Activated T-cell treated with anti-CD3 and anti-CD28 coated beads for 1 hour (primary cell): ENCODE results near the gene PLSCR5.

Experiments
- DNase-seq: peaks from one replicate; pipeline ENCODE4 v3.0.0-alpha.2; 2020; ENCODE audit warnings: low read depth

Gene PLSCR5

DNA sequence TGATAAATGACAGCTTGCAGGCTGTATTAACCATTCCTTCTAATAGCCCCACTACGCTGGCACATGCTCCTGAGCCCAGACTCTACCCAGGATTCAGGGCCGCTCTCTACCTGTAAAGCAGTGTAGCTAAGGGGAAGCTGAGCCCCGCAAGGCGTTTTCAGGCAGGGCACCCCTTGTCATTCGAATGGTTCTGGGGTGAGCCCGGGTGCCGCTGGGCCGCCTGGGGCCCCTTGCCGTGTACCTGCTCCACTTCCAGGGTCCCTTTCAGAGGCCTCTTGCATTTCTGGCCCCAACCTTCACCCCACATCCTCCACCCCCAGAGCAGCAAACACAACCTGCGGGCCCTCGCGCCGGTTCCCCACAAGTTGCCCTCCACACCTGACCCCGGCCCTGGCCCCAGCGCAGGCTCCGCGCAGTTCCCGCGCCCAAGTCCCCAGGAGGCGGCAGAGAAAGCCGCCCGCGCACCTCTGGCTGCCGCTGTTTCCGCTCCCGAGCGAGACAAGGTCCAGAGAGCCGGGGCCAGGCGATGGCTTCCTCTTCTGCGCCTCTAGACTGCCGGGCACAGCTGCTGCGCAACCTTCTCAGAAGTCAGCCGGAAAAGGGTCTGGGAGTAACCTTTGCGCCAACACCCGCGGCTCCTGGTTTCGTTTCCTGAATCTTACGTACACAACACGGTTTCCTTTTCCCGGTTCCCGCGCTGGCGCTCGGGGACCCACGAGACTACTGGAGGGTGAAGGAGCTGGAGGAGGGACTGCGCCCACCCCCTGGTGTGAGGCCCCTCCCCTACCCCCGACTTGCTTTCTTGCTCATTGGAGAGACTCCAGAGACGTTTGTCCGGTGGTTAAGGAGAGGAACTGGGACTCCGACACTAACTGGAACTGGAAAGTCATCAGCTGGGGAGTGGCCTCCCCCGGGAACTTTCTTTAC lies 60.9 kb downstream of the PLSCR5 start, which contains the start of gene PLSCR1:
Gene PLSCR1 (minus strand): TSS at position 606 of the 927 bp plus-strand sequence. CDS start 8,055 bp downstream, outside the sequence.
- peak; percentile 58 for DNase-seq

DNA sequence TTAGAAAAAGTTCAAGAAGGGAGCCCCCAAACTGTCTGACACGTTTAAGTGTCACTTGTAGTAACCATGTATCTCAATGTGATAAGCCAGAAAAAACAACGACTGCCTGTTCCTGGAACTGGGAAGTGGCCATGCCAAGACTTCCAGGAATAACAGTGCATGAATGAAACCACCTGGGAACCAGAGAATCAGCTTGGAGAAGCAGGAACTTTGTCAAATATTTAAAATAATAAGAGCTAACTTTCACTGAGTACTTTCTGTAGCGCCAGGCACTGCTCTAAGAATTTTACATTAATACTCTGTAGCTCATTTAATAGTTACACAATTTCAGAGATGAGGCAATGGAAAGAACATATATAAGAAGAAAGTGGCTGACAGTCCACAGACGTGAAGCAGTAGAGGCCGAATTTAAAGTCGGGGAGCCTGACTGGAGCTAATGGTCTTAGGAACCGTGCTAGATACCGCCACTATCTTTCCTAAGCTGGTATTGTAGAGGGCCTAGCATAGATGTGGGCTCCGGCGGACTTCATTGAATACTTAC lies 61.6 kb downstream of the PLSCR5 start:
- no peak for DNase-seq

DNA sequence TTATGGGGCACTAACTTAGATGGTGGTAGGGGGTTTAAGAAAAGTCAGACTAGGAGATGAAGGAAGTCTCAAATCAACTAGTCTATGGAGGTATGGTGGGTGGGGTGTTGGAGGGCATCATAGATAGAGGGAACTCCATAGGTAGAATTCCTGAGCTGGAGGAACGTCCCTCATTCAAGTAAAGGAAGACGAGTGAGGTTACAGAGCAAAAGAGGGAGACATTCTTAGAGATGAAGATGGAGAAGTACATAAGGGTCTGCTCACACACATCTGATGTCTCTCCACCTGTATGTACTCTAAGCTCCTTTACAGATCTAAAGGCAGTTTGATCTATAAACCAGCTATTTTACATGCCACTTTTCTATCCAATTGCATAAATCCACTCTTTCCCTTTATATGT lies 62.2 kb downstream of the PLSCR5 start:
- no peak for DNase-seq

DNA sequence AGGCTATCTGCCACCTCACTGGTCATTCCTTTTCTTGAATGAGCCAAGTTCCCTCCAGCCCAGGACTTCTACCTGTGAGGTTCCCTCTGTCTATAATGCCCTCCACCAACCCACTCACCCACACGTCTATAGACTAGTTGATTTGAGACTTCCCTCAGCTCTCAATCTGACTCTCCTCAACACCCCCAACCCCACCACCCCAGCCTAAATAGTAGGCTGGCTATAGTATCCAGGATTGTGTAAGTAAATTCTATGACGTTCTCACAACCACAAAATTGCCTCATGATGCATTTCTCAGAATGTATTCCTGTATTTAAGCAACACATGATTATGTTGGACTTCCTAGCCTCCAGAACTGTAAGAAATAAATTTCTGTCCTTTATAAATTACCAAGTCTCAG lies 63.0 kb downstream of the PLSCR5 start:
- no peak for DNase-seq

DNA sequence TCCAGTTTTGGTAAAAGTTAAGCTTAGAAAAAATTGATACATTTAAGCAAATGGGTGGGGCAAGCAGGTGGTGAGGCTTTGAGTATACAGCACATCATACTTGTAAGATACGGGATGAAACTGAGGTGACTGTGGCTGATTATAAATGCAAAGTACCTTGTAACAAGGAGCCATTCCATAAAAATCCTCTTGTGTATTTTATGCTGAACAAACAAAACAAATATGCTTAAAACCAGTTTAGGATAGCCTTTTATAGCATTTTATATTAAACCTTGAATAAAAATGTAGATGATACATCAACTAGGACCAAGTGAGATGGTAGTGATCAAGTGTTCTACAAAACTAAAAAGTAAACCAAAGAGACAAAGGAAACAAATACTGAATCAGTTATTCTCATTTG lies 64.2 kb downstream of the PLSCR5 start:
- no peak for DNase-seq

DNA sequence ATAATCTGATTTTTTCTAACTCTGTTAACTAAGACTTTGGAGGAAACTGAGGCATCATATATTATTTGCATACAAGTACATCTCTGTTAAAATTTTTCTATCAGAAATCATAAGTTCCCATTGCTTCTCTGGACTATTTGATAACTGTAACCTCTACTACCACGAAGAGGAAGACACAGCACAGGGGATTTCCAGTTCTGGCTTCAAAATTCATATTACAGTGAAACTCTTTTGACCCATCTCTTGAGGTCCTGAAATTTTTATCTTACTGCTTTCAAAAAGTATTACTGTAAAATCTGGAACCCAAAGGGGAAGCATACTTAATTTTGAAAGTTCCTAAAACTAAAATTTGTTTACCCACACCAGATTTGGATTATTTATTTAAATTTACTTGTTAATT lies 64.9 kb downstream of the PLSCR5 start:
- DNase-seq = no peak

DNA sequence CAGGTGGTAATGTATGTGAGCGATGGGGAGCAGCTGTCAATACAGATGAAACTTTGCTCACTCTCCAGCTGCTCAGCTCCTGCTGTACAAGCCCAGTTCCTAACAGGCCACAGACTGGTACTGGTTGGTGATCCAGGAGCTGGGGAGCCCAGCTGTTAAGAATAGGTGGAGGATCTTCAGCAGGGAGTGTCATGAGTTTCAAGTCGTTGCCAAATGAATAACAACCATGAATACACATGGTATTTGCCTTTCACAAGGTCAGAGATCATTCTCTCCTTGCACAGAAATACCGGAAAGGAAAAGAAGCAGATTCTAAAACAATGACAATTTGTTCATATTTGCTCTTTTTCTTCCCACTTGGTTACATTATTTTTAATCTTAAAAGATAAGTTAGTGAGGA lies 65.8 kb downstream of the PLSCR5 start:
- DNase-seq = no peak

DNA sequence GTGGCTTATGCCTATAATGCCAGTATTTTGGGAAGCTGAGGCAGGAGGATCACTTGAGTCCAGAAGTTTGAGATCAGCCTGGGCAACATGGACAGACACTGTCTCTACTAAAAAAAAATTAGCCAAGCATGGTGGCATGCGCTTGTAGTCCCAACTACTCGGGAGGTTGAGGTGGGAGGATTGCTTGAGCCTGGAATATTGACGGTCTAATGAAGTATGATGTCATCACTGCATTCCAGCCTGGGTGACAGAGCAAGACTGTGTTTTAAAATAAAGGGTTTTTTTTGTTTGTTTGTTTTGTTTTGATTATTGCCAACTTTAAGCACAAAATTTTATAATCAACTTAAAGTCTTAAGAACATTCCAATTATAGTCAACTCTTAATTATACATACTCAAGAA lies 67.5 kb downstream of the PLSCR5 start:
- DNase-seq = no peak

DNA sequence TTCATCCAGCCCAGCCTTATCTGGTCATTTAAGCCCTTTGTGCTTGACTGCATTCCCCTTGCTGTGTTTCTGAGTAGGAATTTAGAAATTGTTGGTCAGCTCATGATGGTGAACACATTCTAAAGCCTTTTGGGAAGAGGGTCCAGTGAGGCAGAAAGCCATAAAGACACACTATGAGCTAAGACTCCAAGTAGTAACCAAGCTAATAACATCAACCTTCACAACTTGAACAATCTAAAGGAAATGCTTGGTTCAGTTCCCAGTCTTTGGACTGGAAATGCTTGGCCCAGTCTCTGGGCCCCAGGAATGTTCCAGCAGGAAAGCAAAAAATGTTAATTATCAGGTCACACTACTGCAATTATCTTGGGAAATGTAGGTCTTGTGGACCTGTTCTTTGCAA lies 68.5 kb downstream of the PLSCR5 start:
- no peak for DNase-seq
